OCI-LY7 (cell line): ENCODE data around the gene EXD2. TPM values are rescaled to one million over a fixed set of nuclear protein-coding genes. Genes with fewer than 3 reads are reported as not detected.

Source experiments
- BruUV-seq: library from RNA; stranded (reverse); fragments of 400-500 nt; replicated peaks from 2 replicates; lab custom pipeline; 2021; lab: Mats Ljungman, UMichigan
- CTCF ChIA-PET: fragments of 300-600 bp; sonication (Branson Sonifier 250); formaldehyde crosslinking; loops from one replicate; lab custom pipeline; 2022; ENCODE audit warnings: antibody characterized with exemption; ENCODE audit not compliant: unreplicated experiment; lab: Charles Lee
- POLR2A ChIA-PET: fragments of 300-600 bp; sonication (Branson Sonifier 250); formaldehyde crosslinking; loops from one replicate; lab custom pipeline; 2022; ENCODE audit warnings: antibody characterized with exemption; lab: Charles Lee
- DNase-seq: peaks from one replicate; pipeline ENCODE4 v3.0.0-alpha.2; 2015; ENCODE audit warnings: low spot score
- H2AFZ ChIP-seq: fragments of 200-600 bp; sonication (generic), shearing (Covaris generic); 2 replicates; pipeline ENCODE4 v1.6.1; 2014; ENCODE audit warnings: mild to moderate bottlenecking, antibody characterized with exemption, low read length, moderate library complexity
- H3K27ac ChIP-seq: fragments of 200-600 bp; sonication (generic); 2 replicates; pipeline ENCODE4 v1.5.1; 2014; ENCODE audit warnings: mixed run types, low read depth, mild to moderate bottlenecking, moderate library complexity, low read length, inconsistent platforms; ENCODE audit not compliant: poor library complexity, severe bottlenecking
- H3K36me3 ChIP-seq: fragments of 200-600 bp; sonication (generic); 2 replicates; pipeline ENCODE4 v1.6.1; 2014; ENCODE audit warnings: mild to moderate bottlenecking, antibody characterized with exemption, low read length, moderate library complexity, mixed read lengths; ENCODE audit not compliant: insufficient read depth
- H3K4me1 ChIP-seq: fragments of 200-600 bp; sonication (generic); 2 replicates; pipeline ENCODE4 v1.5.1; 2014; ENCODE audit warnings: mild to moderate bottlenecking, low read length; ENCODE audit not compliant: insufficient read depth, poor library complexity, severe bottlenecking
- H3K4me2 ChIP-seq: fragments of 200-600 bp; sonication (generic); 2 replicates; pipeline ENCODE4 v1.6.1; 2014; ENCODE audit warnings: mild to moderate bottlenecking, low read length
- H3K4me3 ChIP-seq: fragments of 200-600 bp; sonication (generic); 2 replicates; pipeline ENCODE4 v1.5.1; 2014; ENCODE audit warnings: mild to moderate bottlenecking, low read depth, low read length; ENCODE audit not compliant: poor library complexity, severe bottlenecking
- H3K79me2 ChIP-seq: fragments of 200-600 bp; sonication (generic); 2 replicates; pipeline ENCODE4 v1.6.1; 2016; ENCODE audit warnings: low read depth, mild to moderate bottlenecking, low read length, moderate library complexity, mixed read lengths; ENCODE audit not compliant: insufficient read depth
- H3K9me2 ChIP-seq: fragments of 200-600 bp; sonication (generic); 2 replicates; pipeline ENCODE4 v1.6.1; 2016; ENCODE audit warnings: mild to moderate bottlenecking, low read length, mixed read lengths; ENCODE audit not compliant: insufficient read depth
- H3K9me3 ChIP-seq: fragments of 200-600 bp; sonication (generic); 2 replicates; pipeline ENCODE4 v1.6.1; 2014; ENCODE audit warnings: mild to moderate bottlenecking, mixed run types, low read length, mixed read lengths
- H4K20me1 ChIP-seq: fragments of 200-600 bp; sonication (generic); 2 replicates; pipeline ENCODE4 v1.6.1; 2014; ENCODE audit warnings: mild to moderate bottlenecking, antibody characterized with exemption, low read length, moderate library complexity, mixed read lengths; ENCODE audit not compliant: insufficient read depth
- CTCF ChIP-seq: fragments of 200-600 bp; sonication (generic); conservative IDR thresholded peaks from 2 replicates; pipeline ENCODE4 v1.5.1; 2014; ENCODE audit warnings: mild to moderate bottlenecking, antibody characterized with exemption, low read length, moderate library complexity, mixed read lengths
- EZH2phosphoT487 ChIP-seq: fragments of 200-600 bp; sonication (generic); IDR thresholded peaks from 2 replicates; pipeline ENCODE4 v1.6.1; 2018; ENCODE audit warnings: low read depth, borderline replicate concordance, mild to moderate bottlenecking, mixed run types, antibody characterized with exemption, low read length, moderate library complexity, mixed read lengths
- intact Hi-C: fragments of 100-400 bp; cut with micrococcal nuclease; formaldehyde crosslinking; loops from one replicate; pipeline ENCODE4 v1.10.0; 2022; ENCODE audit not compliant: unreplicated experiment
- total RNA-seq, 2 experiments: library from RNA; depleted of rRNA in 1 of 2; stranded (reverse); fragments of >200 nt in 1 of 2; shearing (Covaris generic) in 1 of 2; gene quantifications; 2 replicates each; pipeline ENCODE4 v1.2.3, GENCODE V29; 2014 to 2022

The EXD2 gene
- total RNA-seq, 2 experiments from 2014 or later, result 2.7 to 8.4 TPM

DNA sequence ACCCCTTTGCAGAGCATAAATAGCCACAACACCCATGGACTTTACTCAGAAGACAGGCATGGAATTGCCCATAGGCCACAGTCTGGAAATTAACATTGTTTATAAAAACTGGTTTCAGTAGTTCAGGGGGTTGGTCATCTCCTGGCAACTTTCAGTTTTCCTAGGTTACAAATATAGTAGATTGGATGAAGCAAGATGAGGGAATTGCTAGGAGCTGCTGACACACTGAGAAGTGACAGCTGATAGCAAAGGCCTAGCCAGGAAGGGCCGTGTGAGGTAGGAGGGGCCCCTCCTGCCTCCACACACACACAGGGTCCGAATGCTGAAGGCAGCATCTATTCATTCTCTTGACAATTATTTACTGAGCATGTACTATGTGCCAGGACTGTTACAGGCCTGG, 76.9 kb downstream of the EXD2 start:
- TF ChIP-seq CTCF, result no peak
- TF ChIP-seq EZH2phosphoT487, result no peak
- ChIA-PET CTCF (no interaction called here), POLR2A (no interaction called here)
- peaks cover 13% of the 10 kb centered on the region for H3K4me1 ChIP-seq
- H3K4me2 ChIP-seq, result no peak overlapping the region
- no peaks in the 10 kb centered on the region for H3K9me3 ChIP-seq
- H3K9me2 ChIP-seq, result no peaks in the 10 kb centered on the region
- no peak overlapping the region for H2AFZ ChIP-seq
- H3K27ac ChIP-seq, result no peak overlapping the region
- no peaks in the 10 kb centered on the region for H4K20me1 ChIP-seq
- intact Hi-C loops, result no loop called here
- no peak for DNase-seq
- H3K79me2 ChIP-seq, result no peaks in the 10 kb centered on the region
- H3K36me3 ChIP-seq, result no peaks in the 10 kb centered on the region
- BruUV-seq, result no TSS peak
- H3K4me3 ChIP-seq, result no peak overlapping the region

- Histone ChIP-seq H3K27ac (no peak overlapping the region), H4K20me1 (no peaks in the 10 kb centered on the region), H3K4me2 (no peak overlapping the region), H3K36me3 (no peaks in the 10 kb centered on the region), H3K9me2 (no peaks in the 10 kb centered on the region), H3K4me3 (no peak overlapping the region), H3K4me1 (peaks cover 10% of the 10 kb centered on the region), H3K9me3 (no peaks in the 10 kb centered on the region), H2AFZ (no peak overlapping the region), H3K79me2 (no peaks in the 10 kb centered on the region)
- no peak for TF ChIP-seq CTCF
- TF ChIP-seq EZH2phosphoT487, result no peak
- intact Hi-C loops, result no loop called here
- ChIA-PET CTCF (no interaction called here), POLR2A (no interaction called here)
- no TSS peak for BruUV-seq
- DNase-seq, result no peak
Observed at GRCh38 chr14:69268763-69269162, 77.5 kb downstream of the EXD2 start.

GRCh38 chr14:69269381-69269780, 78.1 kb downstream of the EXD2 start:
- Histone ChIP-seq H3K36me3 (no peaks in the 10 kb centered on the region), H3K4me1 (peaks cover 4% of the 10 kb centered on the region), H2AFZ (no peak overlapping the region), H3K9me2 (no peaks in the 10 kb centered on the region), H3K4me3 (no peak overlapping the region), H3K79me2 (no peaks in the 10 kb centered on the region), H3K4me2 (no peak overlapping the region), H3K9me3 (no peaks in the 10 kb centered on the region), H4K20me1 (no peaks in the 10 kb centered on the region), H3K27ac (no peak overlapping the region)
- no peak for DNase-seq
- no TSS peak for BruUV-seq
- ChIA-PET POLR2A (no interaction called here), CTCF (no interaction called here)
- intact Hi-C loops, result no loop called here
- TF ChIP-seq CTCF, result no peak
- TF ChIP-seq EZH2phosphoT487, result no peak
